NCI-H187 (cell line): Measurements from ENCODE around the gene PHLDA3.

Experiments used
- DNase-seq, 2 experiments: peaks; one replicate each; lab custom pipeline; 2025; lab: John Stamatoyannopoulos, UW

Gene PHLDA3

GRCh38 chr1:201468844-201469644 is at the start of gene PHLDA3:
Gene PHLDA3, minus strand, starts transcription at chr1:201469188. Its CDS starts 402 bp downstream, at chr1:201468786.
- DNase-seq, result peak in 1 of 2 experiments; percentile 19

DNA sequence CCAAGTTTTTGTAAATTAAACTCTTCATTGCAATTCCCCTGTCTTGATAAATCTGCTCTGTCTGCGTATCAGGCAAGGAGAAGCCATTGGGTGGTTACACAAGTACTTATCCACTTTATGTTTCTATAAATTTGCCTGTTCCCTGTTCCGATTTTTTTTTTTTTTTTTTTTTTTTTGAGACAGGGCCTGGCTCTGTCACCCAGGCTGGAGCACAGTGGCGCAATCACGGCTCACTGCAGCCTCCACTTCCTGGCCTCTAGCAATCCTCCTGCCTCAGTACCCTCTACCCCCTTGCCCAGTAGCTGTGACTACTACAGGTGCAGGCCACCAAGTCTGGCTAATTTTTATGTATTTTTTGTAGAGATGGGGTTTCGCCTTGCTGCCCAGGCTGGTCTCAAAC is 49.1 kb upstream of the PHLDA3 start:
- DNase-seq, result no peak

- no peak for DNase-seq
These were observed 48.6 kb upstream of the PHLDA3 start for GRCh38 chr1:201517631-201518030.

DNA sequence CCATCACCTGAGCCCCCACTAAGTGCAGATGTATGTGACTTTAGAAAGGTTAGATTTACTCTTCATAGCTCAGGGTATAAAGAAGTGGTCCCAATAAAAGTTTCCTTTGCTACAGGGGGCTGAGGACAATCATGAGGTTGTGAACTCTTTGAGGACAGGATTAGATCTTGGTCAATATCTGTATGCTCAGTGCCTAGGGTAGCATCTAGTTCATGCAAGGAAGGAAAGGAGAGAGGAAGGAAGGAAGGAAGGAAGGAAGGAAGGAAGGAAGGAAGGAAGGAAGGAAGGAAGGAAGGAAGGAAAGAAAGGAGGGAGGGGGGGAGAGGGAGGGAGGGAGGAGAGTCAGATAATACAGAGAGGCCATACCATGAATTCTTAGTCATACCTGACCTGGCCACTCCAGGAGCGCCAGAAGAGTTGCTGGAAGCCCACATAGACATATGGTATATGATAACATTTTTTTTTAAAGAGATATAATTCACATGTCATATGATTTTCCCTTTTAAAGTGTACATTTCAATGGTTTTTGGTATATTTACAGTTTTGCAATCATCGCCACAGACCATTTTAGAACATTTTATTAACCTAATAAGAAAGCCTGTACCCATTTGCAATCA is 47.6 kb upstream of the PHLDA3 start:
- no peak for DNase-seq

DNA sequence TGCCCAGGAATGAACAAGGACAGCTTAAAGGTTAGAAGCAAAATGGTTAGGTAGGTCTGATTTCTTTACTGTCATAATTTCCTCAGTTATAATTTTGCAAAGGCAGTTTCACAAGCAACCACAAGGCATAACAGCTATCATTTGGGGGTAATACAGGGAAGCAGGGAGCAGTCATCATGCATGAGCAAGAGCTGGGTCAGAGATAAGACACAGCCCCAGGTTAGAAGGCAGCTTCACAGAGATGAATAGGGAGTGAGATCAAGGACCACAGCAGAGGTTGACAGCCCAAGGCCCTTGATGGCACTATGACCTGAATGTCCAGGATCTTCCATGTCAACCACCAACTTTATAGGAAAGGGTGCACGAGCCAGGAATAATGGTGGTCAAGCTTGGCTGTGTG is 46.9 kb upstream of the PHLDA3 start:
- DNase-seq, result no peak

DNA sequence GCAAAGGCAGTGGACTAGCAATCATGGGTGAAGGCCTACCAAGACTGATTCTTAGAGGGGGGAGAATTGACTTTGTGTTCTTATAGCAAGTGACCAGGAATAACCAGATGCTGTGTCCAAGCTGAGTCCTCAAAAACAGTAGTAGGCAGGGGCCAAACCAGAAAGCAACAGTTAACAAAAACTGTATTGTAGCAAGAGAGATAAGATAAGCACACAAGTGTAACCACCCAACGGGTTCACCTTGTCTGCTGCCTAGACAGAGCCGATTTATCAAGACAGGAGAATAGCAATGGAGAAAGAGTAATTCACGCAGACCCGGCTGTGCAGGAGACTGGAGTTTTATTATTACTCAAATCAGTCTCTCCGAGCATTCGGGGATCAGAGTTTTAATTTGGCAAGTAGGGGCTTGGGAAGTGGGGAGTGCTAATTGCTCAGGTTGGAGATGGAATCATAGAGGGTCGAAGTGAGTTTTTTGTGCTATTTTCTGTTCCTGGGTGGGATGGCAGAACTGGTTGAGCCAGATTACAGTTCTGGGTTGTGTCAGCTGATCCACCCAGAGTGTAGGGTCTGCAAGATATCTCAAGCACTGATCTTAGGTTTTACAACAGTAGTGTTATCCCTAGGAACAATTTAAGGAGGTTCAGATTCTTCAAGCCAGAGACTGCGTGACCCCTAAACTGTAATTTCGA is 46.2 kb upstream of the PHLDA3 start:
- DNase-seq, result no peak

DNA sequence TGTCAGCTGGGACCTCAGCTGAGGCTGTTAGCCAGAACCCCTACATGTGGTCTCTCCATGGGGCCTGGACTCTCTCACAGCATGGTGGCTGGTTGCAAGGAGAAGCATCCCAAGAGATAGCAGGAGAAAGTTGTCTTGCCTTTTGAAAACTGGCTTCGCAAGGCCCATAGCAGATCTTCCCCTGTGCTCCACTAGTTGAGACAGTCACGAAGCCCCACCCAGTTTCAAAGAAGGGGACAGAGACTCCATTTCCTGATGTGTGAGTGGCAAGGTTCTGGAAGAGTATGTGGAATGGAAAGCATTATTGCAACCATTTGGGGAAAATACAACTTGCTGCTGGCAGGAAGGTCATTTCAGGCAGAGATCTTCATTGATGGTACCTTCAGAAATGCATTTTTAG is 45.5 kb upstream of the PHLDA3 start:
- no peak for DNase-seq

DNA sequence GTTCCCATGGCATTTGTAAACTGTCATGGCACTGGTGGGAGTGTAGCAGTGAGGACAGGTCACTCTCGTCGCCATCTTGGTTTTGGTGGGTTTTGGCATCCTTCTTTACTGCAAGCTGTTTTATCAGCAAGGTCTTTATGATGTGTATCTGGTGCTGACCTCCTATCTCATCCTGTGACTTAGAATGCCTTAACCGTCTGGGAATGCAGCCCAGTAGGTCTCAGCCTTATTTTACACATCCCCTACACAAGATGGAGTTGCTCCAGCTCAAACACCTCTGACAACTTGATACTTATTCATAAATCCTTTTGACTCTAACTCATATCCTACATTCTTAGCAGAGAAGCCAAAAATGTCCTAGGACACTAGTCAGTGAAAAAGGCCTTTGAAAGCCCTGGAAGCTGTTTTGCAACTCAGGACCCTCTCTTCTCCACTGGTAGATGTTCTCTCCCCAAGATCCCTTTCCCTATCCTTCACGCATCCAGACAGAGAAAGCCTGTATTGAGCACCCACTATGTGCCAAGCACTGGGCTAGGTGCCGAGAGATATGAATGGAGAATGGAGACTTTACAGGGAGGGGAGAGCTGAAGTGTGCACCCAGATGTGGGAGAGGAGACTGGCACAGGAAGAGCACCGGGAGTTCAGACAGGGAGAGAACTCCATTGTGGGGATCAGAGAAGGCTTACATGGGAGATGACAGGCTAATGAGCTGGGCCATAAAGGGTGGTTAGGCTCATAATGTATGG is 44.7 kb upstream of the PHLDA3 start:
- no peak for DNase-seq

DNA sequence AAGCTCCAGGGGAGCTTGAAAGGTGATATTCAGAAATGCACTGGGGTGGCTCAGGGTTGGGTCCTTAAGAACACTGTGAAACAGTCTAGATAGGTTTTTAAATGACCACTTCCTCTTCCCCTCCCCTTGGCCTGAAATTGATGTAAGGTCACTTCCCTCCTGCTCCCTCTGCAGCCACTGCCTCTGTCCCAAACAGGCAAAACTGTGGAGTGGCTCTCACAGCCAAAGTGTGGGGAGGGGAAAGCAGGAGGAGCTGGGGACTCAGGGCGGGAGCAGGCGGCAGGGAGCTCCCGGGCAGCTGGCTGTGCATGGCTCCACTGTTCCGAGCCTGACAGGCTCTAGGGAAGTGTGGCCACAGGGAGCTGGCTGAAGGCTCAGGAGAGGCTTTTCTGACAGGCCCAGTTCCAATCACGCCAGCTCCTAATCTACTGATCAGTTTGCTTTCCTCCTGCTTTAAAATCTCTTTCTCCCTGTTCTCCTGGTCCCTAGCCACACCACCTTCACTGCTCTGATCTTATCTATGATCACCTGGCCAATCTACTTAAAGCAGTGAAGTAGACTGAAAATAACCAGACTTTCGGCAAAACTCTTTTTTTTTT is 43.1 kb upstream of the PHLDA3 start:
- DNase-seq, result no peak

GRCh38 chr1:201511396-201511940 is 42.5 kb upstream of the PHLDA3 start:
- no peak for DNase-seq

GRCh38 chr1:201510734-201511133 is 41.7 kb upstream of the PHLDA3 start:
- DNase-seq, result no peak

GRCh38 chr1:201509601-201510374 is 40.8 kb upstream of the PHLDA3 start:
- no peak for DNase-seq

DNA sequence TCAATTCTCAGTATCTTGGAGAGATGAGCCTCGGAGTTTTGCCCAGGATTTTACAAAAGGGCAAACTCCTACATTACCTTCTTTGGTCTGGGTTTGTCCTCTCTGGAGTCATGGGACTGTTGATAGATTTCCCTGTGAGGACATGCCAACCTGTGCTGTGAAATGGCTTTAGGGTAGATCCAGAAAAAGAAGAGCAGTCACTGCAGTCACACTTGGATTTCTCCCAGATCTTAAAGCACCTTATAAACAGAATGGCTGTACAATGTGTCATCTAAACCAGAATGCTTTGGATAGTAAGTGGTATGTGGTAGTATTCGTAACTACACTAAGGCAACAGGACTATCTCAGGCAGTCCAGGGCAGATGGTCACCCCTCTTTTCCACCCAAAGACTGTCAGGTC is 39.8 kb upstream of the PHLDA3 start:
- no peak for DNase-seq

- DNase-seq, result no peak
These were observed 38.3 kb upstream of the PHLDA3 start for GRCh38 chr1:201507360-201507675.

DNA sequence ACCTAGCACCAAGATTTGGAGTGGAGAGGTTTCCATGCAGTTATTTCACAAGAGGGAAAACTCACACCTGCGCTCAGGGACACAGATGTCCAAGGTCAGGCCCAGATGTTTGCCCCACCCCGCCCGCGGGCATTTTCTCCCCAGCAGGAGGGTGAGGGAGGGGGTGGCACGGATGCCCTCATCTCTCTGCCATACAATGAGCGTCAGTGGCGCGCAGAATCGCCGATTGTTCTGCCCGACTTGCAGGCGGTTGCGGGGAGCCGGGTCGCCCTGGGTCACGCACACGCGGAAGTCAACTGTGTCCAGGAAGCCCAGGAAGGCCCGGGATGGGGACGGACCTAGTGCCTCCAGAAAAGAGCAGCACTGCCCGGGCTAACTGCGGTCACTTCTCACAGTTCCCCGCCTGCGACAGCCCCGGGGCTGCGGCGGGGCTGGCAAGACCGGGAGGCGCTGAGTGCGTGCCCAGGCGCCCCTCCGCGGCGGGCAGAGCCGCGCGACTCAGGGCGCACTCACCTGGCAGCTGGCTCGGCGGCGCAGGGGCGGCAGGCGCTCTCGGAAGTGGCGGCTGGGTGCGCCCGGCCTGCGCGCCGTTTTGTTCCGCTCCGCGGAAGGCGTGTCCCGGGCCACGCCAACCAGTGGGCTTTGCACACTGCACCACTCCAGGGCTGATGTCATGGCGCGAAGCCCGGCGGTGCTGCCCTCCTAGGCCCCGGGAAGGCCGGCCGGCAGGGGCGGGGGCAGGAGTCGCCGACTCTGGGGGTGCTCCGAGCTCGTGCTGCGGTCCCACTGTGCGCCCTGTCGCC is 37.8 kb upstream of the PHLDA3 start, which contains the start of gene CSRP1:
CSRP1 (minus strand) TSS at position 567 of the 803 bp plus-strand sequence. CDS start 10,820 bp downstream, outside the sequence.
- peak in 1 of 2 experiments; percentile 20 for DNase-seq

DNA sequence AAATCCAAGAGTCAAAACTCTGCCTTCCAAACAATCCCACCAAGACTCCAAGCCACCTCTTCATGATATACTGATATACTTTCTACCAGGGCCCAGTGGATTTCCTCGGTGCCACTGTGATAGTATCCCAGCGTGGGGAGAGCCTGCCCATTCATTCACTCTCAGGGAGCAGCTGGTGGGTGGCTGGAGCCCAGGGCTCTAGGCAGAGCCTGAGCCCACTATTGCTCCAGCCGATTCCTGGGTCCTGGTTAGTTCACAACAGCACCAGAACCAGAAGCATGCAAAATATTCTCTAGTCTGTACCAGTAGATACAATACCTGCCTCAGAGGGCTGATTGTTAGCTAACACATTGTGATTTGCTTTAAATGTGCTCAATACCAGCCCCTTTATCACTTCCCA is 37.1 kb upstream of the PHLDA3 start:
- DNase-seq, result no peak

- no peak for DNase-seq
These were observed 36.5 kb upstream of the PHLDA3 start for GRCh38 chr1:201505503-201505890.

DNA sequence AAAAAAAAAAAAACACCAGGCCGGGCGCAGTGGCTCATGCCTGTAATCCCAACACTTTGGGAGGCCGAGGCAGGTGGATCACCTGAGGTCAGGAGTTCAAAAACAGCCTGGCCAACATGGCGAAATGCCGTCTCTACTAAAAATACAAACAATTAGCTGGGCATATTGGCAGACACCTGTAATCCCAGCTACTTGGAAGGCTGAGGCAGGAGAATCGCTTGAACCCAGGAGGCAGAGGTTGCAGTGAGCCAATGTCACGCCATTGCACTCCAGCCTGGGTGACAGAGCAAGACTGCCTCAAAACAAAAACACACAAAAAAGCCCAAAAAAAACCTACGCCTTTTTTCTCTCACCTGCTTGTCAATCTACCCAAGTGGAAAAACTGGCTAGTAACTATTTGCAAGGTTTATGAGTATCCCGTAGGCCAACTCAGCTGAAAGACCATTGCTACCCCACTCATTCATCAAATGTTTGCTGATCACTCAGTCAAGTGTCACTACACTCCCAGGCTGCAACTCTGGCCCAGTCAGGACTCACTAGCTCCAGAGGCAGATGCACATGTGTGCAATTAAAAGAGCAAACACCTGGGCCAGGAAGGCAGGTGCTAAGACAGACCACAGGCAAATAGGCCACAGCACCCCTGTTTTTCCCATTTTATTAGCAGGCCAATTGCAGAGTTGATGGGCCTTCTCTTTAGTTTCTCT is 36.0 kb upstream of the PHLDA3 start:
- no peak for DNase-seq

GRCh38 chr1:201504179-201504631 is 35.2 kb upstream of the PHLDA3 start:
- no peak for DNase-seq
